Lower leg skin (tissue), 4 donors: Measurements from ENCODE around the gene ARHGAP22. TPM values are rescaled to one million over a fixed set of nuclear protein-coding genes. Genes with fewer than 3 reads are reported as not detected.

Experiments used
- DNase-seq, 2 donors: peaks; one replicate each; pipeline ENCODE4 v3.0.0-alpha.2; 2019; ENCODE audit warnings: low spot score in 2 of 2
- H3K4me3 ChIP-seq: fragments of 200-600 bp; sonication (generic); 2 replicates; pipeline ENCODE4 v1.5.1; 2017; ENCODE audit warnings: mild to moderate bottlenecking, low read depth; ENCODE audit not compliant: poor library complexity, severe bottlenecking
- CTCF ChIP-seq, 3 donors: fragments of 450-650 bp; IDR thresholded peaks; one replicate each; pipeline ENCODE4 v1.5.1; 2016; ENCODE audit warnings: antibody characterized with exemption in 3 of 3, mild to moderate bottlenecking in 3 of 3, moderate library complexity in 2 of 3
- POLR2A ChIP-seq, 2 donors: fragments of 450-650 bp; IDR thresholded peaks; one replicate each; pipeline ENCODE4 v1.6.1; 2016 to 2017; ENCODE audit warnings: antibody characterized with exemption in 2 of 2, mild to moderate bottlenecking in 1 of 2, moderate library complexity in 1 of 2
- WGBS, 2 donors: methylation state at CpG; one replicate each; pipeline ENCODE4 v1.1.5; 2018; 5-methylcytosine and 5-hydroxymethylcytosine counted together
- intact Hi-C: fragments of 100-400 bp; cut with DNase I; formaldehyde crosslinking; loops from one replicate; pipeline ENCODE4 v1.15.0; 2023; ENCODE audit warnings: low total_unique reads
- total RNA-seq, 4 donors: library from RNA; depleted of rRNA; stranded (reverse); fragments of >200 nt; gene quantifications; one replicate each; pipeline ENCODE4 v1.1.0, GENCODE V29; 2016

The ARHGAP22 gene
- total RNA-seq, 4 donors from 2014 or later = 0.46 to 3.0 (median 1.4) TPM

DNA sequence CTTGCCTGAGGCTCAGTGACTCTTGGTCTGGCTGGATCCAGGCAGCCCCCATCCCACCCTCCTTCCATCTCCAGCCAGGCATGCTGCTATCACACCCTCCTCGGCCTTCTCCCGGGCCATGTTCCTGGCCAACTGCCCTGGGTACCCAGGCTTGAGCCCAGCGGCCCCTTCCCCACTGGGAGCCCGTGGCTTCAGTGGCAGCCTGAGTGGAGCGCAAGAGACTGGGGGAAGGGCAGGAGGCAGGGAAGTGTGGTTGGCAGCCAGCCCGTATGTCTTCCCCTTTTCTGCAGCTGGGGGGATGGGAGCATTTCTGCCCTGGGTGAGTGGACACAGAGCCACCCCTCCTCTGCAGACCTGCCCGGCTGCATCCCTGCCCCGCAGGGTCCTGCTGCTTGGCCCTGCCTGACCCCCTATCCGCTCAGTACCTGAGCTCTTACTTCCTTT is 148.5 kb downstream of the ARHGAP22 start:
- no peak overlapping the region for H3K4me3 ChIP-seq
- TF ChIP-seq POLR2A (IDR thresholded peaks at IDR 0.05) (no peak), CTCF (IDR thresholded peaks at IDR 0.05) (no peak)
- intact Hi-C loops = no loop called here
- WGBS, 2 donors = 45 to 58% methylated on average over 9 of the region's 9 CpGs
- peak in 1 of 2 donors; percentile 88 for DNase-seq

GRCh38 chr10:48455392-48456151 is 149.3 kb downstream of the ARHGAP22 start:
- intact Hi-C loops = no loop called here
- DNase-seq = peak in 1 of 2 donors; percentile 84
- TF ChIP-seq CTCF (IDR thresholded peaks at IDR 0.05) = no peak
- no peak for TF ChIP-seq POLR2A (IDR thresholded peaks at IDR 0.05)
- WGBS, 2 donors = 89 to 95% methylated on average over 9 of the region's 15 CpGs
- no peak overlapping the region for H3K4me3 ChIP-seq

- intact Hi-C loops = no loop called here
- H3K4me3 ChIP-seq = no peak overlapping the region
- no peak for DNase-seq
- WGBS, 2 donors = 93 to 95% methylated on average over 10 to 11 of the region's 11 CpGs
- no peak for TF ChIP-seq CTCF (IDR thresholded peaks at IDR 0.05)
These were observed 149.8 kb downstream of the ARHGAP22 start for GRCh38 chr10:48455055-48455391.

DNA sequence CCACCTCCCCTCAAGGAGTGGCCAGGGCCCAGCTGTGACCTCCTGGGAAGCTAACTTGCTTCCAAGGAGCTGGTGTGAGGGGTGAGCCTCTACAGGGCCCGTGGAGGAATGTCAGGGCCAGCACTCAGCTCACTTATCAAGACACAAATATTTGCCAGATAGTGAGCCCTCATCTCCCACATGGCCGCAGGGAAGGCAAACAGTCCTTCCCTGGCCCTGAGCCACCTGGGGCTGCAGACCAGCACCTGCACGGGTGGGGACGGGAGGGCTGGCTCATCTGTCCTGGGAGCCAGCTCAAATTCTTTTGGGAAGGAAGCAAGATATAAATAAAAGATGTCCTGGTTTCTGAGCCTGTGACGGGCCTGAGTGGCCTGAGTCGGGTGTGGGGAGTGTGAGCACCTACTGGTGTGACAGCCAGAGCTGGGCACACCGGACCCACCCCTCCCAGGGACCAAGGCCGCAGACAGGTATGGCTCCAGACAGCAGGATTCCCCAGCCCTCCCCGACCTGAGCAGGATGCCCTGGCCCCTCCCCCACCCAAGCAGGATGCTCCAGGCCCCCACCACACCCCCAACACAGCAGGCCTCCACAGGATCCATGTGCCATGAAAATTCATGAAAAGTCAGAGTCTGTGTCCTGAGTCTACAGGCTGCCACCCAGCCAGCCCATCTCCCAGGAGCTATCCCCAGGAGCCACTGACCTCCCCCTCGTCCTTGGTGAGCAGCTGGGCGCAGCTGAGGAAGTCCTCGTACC is 150.4 kb downstream of the ARHGAP22 start:
- intact Hi-C loops = no loop called here
- WGBS, 2 donors = 79 to 86% methylated on average over 9 to 11 of the region's 12 CpGs

More for the DNA sequence above, 150.4 kb downstream of the ARHGAP22 start:
- H3K4me3 ChIP-seq = no peak overlapping the region
- no peak for TF ChIP-seq POLR2A (IDR thresholded peaks at IDR 0.05)
- TF ChIP-seq CTCF (IDR thresholded peaks at IDR 0.05) = no peak
- peak in 1 of 2 donors; percentile 74 for DNase-seq
